ENCODE results near the gene ITGA2B.
"Not testable (repeated sequence)": the region's sequence is repeated elsewhere in the genome, so short reads cannot be mapped to it uniquely, and the experiment has no call there.

The ITGA2B gene

GRCh38 chr17:44351961-44352827, 37.3 kb downstream of the ITGA2B start:
- no peak for DNase-seq

GRCh38 chr17:44351464-44351863, 38.0 kb downstream of the ITGA2B start:
- no peak for DNase-seq

- DNase-seq, result peak; percentile 62
Observed at GRCh38 chr17:44350733-44351226, 38.7 kb downstream of the ITGA2B start.

- no peak for DNase-seq
Observed at GRCh38 chr17:44349553-44350070, 39.8 kb downstream of the ITGA2B start.

GRCh38 chr17:44348988-44349364, 40.5 kb downstream of the ITGA2B start:
- no peak for DNase-seq

GRCh38 chr17:44348234-44348987, 41.0 kb downstream of the ITGA2B start:
- peak; percentile 43 for DNase-seq

- DNase-seq, result not testable (repeated sequence)
Observed at GRCh38 chr17:44347206-44348055, 42.0 kb downstream of the ITGA2B start.

GRCh38 chr17:44346064-44346844, 43.2 kb downstream of the ITGA2B start:
- no peak for DNase-seq

- peak; percentile 46 for DNase-seq
Observed at GRCh38 chr17:44345454-44346026, 43.9 kb downstream of the ITGA2B start.

GRCh38 chr17:44344939-44345453, 44.5 kb downstream of the ITGA2B start, which contains the start of gene GRN:
Gene GRN (plus strand): TSS chr17:44345302. CDS start chr17:44349165, 3,863 bp downstream.
- peak; percentile 91 for DNase-seq

GRCh38 chr17:44343510-44344209, 45.8 kb downstream of the ITGA2B start:
- no peak for DNase-seq

GRCh38 chr17:44340553-44340952, 48.9 kb downstream of the ITGA2B start:
- DNase-seq, result not testable (repeated sequence)

GRCh38 chr17:44338702-44339101, 50.7 kb downstream of the ITGA2B start:
- no peak for DNase-seq

GRCh38 chr17:44335968-44336367, 53.5 kb downstream of the ITGA2B start:
- DNase-seq, result no peak

- no peak for DNase-seq
Observed at GRCh38 chr17:44335564-44335963, 53.9 kb downstream of the ITGA2B start.

GRCh38 chr17:44334727-44335126, 54.7 kb downstream of the ITGA2B start:
- no peak for DNase-seq

- no peak for DNase-seq
Observed at GRCh38 chr17:44334315-44334714, 55.1 kb downstream of the ITGA2B start.

- DNase-seq, result no peak
Observed at GRCh38 chr17:44333371-44333770, 56.1 kb downstream of the ITGA2B start.

- peak; percentile 50 for DNase-seq
Observed at GRCh38 chr17:44331249-44331760, 58.1 kb downstream of the ITGA2B start.

- DNase-seq, result not testable (repeated sequence)
Observed at GRCh38 chr17:44330263-44330662, 59.2 kb downstream of the ITGA2B start.
